ENCODE measurements around the gene DDIT4. TPM values are rescaled to one million over a fixed set of nuclear protein-coding genes. Genes with fewer than 3 reads are reported as not detected.
A peak's percentile ranks its signal among the peaks of the same experiment; 100 is the strongest.

Gene DDIT4
- total and polyA plus RNA-seq, 8 donors, result 89.9 to 188 (median 162) TPM

- no peak for DNase-seq
- H3K27ac ChIP-seq, result no peak overlapping the region
- WGBS, 5 donors, result 91 to 94% (median 92%) methylated on average over 8 of the region's 8 CpGs
- TF ChIP-seq EP300 (IDR thresholded peaks at IDR 0.05), result no peak
- no peak for TF ChIP-seq POLR2A (IDR thresholded peaks at IDR 0.05)
- TF ChIP-seq, protein P1, sequence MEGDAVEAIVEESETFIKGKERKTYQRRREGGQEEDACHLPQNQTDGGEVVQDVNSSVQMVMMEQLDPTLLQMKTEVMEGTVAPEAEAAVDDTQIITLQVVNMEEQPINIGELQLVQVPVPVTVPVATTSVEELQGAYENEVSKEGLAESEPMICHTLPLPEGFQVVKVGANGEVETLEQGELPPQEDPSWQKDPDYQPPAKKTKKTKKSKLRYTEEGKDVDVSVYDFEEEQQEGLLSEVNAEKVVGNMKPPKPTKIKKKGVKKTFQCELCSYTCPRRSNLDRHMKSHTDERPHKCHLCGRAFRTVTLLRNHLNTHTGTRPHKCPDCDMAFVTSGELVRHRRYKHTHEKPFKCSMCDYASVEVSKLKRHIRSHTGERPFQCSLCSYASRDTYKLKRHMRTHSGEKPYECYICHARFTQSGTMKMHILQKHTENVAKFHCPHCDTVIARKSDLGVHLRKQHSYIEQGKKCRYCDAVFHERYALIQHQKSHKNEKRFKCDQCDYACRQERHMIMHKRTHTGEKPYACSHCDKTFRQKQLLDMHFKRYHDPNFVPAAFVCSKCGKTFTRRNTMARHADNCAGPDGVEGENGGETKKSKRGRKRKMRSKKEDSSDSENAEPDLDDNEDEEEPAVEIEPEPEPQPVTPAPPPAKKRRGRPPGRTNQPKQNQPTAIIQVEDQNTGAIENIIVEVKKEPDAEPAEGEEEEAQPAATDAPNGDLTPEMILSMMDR (IDR thresholded peaks at IDR 0.05), result no peak
- TF ChIP-seq POLR2AphosphoS5 (IDR thresholded peaks at IDR 0.05), result no peak
- no peaks in the 10 kb centered on the region for H3K9me3 ChIP-seq
- intact Hi-C loops (cut with DNase I; ENCODE audit: low total_unique reads), result no loop called here
- H3K36me3 ChIP-seq, result no peaks in the 10 kb centered on the region
- H3K4me1 ChIP-seq, result peaks cover 56 to 70% (median 58%) of the 10 kb centered on the region in 4 donors
- no peaks in the 10 kb centered on the region for H3K27me3 ChIP-seq
- H3K4me3 ChIP-seq, result no peak overlapping the region
Measured at GRCh38 chr10:72312865-72313391, 39.2 kb downstream of the DDIT4 start.

GRCh38 chr10:72314263-72314662, 40.5 kb downstream of the DDIT4 start:
- WGBS, 5 donors, result 96 to 98% (median 98%) methylated on average over 7 of the region's 7 CpGs
- Histone ChIP-seq H3K27me3 (no peaks in the 10 kb centered on the region), H3K4me1 (peaks cover 51 to 70% (median 58%) of the 10 kb centered on the region in 4 donors), H3K36me3 (no peaks in the 10 kb centered on the region), H3K27ac (peak overlapping the region in 2 of 5 donors; percentile 92 to 95), H3K9me3 (no peaks in the 10 kb centered on the region), H3K4me3 (no peak overlapping the region)
- intact Hi-C loops (cut with DNase I; ENCODE audit: low total_unique reads), result no loop called here
- no peak for DNase-seq
- TF ChIP-seq POLR2A (IDR thresholded peaks at IDR 0.05) (no peak), POLR2AphosphoS5 (IDR thresholded peaks at IDR 0.05) (no peak), EP300 (IDR thresholded peaks at IDR 0.05) (no peak)
- TF ChIP-seq, protein P1 (IDR thresholded peaks at IDR 0.05), result no peak

GRCh38 chr10:72315054-72315453, 41.3 kb downstream of the DDIT4 start:
- Histone ChIP-seq H3K4me3 (no peak overlapping the region), H3K9me3 (no peaks in the 10 kb centered on the region), H3K27ac (peak overlapping the region; percentile 75 to 95 (median 91)), H3K4me1 (peaks cover 49 to 70% (median 58%) of the 10 kb centered on the region in 4 donors), H3K36me3 (no peaks in the 10 kb centered on the region), H3K27me3 (no peaks in the 10 kb centered on the region)
- TF ChIP-seq EP300 (IDR thresholded peaks at IDR 0.05) (no peak), POLR2AphosphoS5 (IDR thresholded peaks at IDR 0.05) (no peak), POLR2A (IDR thresholded peaks at IDR 0.05) (no peak)
- TF ChIP-seq, protein P1 (IDR thresholded peaks at IDR 0.05), result no peak
- intact Hi-C loops (cut with DNase I; ENCODE audit: low total_unique reads), result no loop called here
- peak in 1 of 2 donors; percentile 44 for DNase-seq
- 24 to 35% (median 27%) methylated on average over 7 of the region's 7 CpGs for WGBS, 5 donors

DNA sequence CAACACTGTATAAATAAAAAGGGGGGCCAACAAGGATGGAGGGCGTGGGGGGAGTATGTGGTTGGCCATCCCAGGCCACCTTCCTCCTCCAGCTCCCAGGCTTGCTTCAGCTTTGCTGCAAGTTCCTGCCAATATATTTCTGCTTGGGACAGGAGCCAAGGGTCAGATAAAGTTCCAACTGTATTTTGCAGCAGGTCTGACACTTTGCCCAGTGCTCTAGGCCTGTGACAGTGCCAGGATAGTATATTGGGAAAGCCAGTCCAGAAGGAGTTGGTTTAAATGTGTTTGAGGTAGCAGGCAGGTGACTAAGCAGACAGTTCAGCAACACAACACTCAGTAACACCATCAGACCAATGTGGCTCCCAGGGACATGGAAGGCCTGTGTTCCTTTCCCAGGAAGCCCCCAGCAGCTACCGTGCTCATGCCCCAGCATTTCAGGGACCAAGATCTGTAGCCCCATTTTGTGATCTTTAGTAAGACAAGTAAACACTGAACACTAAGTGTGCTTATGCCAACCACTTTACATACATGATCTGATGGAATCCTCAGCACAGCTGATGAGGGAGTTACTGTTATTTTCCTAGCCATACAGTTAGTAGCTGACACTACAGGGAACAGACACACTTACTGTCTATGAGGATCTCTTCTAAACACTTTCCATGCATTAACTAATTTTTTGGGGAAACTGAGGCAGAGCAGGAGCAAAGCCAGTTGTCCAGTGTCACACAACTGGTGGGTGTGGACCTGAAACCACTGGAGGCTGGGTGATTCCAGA, 42.1 kb downstream of the DDIT4 start:
- Histone ChIP-seq H3K9me3 (no peaks in the 10 kb centered on the region), H3K27ac (peak overlapping the region; percentile 75 to 95 (median 91)), H3K27me3 (no peaks in the 10 kb centered on the region), H3K4me3 (no peak overlapping the region), H3K36me3 (no peaks in the 10 kb centered on the region), H3K4me1 (peaks cover 51 to 70% (median 60%) of the 10 kb centered on the region in 4 donors)
- intact Hi-C loops (cut with DNase I; ENCODE audit: low total_unique reads), result no loop called here
- peak; percentile 81 to 89 for DNase-seq
- TF ChIP-seq POLR2AphosphoS5 (IDR thresholded peaks at IDR 0.05), result peak; percentile 55 to 82 (median 82)
- no peak for TF ChIP-seq POLR2A (IDR thresholded peaks at IDR 0.05)
- WGBS, 5 donors, result 10 to 14% (median 12%) methylated on average over 2 of the region's 2 CpGs

DNA sequence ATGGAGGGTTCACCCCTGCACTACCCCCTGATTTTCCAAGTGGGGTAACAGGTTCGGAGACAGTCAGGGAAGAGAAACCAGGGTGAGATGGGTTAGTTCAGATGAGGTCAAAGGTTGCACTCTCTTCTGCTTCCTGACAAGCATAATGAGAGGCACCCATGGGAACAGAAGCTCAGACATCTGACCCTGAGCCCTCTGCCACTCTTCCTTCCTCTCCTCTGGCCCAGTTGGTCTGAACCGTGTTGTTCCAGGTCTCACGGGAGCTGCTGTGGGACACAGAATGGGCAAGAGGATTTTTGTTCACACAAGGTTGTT, 42.6 kb downstream of the DDIT4 start:
- Histone ChIP-seq H3K27me3 (no peaks in the 10 kb centered on the region), H3K27ac (peak overlapping the region; percentile 75 to 95 (median 91)), H3K4me3 (no peak overlapping the region), H3K4me1 (peaks cover 57 to 74% (median 65%) of the 10 kb centered on the region in 4 donors), H3K36me3 (no peaks in the 10 kb centered on the region), H3K9me3 (no peaks in the 10 kb centered on the region)
- TF ChIP-seq POLR2AphosphoS5 (IDR thresholded peaks at IDR 0.05), result no peak
- TF ChIP-seq, protein P1 (IDR thresholded peaks at IDR 0.05), result no peak
- TF ChIP-seq EP300 (IDR thresholded peaks at IDR 0.05), result no peak
- no peak for TF ChIP-seq POLR2A (IDR thresholded peaks at IDR 0.05)
- intact Hi-C loops (cut with DNase I; ENCODE audit: low total_unique reads), result no loop called here
- DNase-seq, result no peak
- 40 to 68% (median 59%) methylated on average over 3 of the region's 3 CpGs for WGBS, 5 donors
